GM18526 (cell line): ENCODE data around the gene ASCL5.

ENCODE experiments used
- POLR2A ChIP-seq: IDR thresholded peaks from 3 replicates; pipeline ENCODE4 v1.6.1; 2011; ENCODE audit not compliant: insufficient read length; ENCODE audit errors: extremely low read depth

ASCL5 gene

GRCh38 chr1:201156819-201157218 lies 29.8 kb upstream of the ASCL5 start:
- TF ChIP-seq POLR2A, result no peak

GRCh38 chr1:201156346-201156745 lies 29.4 kb upstream of the ASCL5 start:
- TF ChIP-seq POLR2A, result no peak

DNA sequence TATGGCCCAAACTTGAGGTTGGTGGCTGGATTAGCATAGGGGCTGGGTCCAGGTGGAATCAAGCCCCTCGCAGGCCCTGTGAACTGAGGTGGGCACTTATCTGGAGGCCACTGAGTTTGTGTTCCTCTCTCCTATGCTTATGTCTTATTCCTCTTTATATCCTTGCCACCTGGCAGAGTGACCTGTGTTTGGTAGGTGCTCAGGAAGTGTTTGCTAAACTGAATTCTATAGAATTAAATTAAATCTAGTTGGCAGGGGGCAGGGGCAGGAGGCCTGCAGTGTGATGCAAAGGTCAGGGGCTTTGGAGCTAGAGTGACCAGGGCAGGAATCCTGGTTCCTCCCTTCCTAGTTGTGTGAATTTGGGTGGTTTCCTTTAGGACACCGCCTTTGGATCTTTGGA lies 28.4 kb upstream of the ASCL5 start:
- TF ChIP-seq POLR2A, result no peak

- no peak for TF ChIP-seq POLR2A
These were observed 27.6 kb upstream of the ASCL5 start, which contains the start of gene TMEM9 for GRCh38 chr1:201154389-201155165. TSS of gene TMEM9 (minus strand) at chr1:201154474. CDS start at chr1:201153923, 551 bp downstream.

DNA sequence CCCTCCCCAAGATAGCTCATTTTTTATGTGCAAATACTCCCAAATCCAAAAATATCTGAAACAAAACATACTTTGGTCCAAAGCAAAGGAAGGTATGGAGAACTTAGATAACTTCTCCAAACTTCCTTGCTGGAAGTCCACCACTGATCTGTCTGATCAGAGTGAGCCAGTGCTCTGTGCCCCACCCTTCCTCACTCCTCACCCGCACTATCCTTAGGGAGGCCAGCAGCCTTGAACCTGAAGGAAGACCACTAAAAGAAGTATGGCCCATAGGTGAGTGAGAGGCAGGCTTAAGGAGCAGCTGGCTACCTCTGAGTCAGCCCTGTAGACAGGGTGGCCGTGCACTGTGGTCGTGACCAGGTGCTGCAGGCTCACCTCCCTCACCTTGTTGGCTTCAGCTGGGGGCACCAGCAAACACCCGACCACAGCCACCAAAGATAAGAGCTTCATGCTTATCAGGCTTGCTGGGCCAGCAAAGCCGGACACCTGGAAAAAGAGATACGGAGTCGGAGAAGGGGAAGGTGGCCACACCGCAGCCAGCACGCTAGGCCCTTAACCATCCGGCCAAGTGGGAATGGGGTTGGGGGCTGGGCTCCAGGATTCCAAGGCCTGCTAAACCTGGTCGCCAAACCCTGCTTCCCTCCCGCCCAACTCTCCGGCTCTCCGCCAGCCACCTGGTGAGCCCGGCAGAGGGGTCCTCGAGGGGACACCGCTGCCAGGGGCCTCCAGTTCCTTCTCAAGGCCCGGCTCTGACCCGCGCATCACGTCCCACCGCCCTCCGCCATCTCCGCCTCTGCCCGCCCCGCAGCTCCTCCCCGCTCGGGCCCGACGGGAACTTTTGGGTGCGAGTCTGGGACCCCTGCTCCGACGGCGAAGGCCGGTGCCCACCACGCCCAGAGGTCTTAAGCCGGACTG lies 26.7 kb upstream of the ASCL5 start:
- no peak for TF ChIP-seq POLR2A

- TF ChIP-seq POLR2A, result no peak
These were observed 22.4 kb upstream of the ASCL5 start for GRCh38 chr1:201149400-201149799.

DNA sequence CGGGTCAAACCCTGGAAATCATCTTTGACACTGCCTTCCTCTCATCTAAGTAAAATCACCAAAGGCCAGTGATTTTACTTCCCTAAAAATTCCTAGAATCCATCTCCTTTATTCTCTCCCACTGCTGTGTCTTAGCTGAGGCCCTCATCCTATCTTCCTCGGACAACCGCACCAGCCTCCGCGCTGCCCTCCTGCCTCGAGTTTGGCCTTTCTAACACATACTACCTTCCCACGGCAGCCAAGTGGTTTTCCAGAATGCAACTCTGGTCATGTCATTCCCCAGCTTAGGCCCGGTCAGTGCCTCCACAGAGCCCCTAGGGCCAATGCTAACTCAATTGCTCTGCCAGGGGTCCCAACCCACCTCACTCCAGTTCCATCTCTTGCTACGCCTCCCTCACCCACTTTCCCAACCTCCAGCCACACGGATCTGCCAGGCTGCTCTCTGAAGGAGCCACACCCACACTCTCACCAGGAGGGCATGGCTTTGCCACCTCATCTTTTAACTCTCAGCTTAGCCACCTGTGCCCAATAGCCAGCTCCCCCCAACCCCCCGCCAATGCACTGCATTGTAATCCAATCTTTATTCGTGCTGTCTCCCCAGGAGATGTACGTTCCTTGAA lies 20.5 kb upstream of the ASCL5 start:
- no peak for TF ChIP-seq POLR2A

- TF ChIP-seq POLR2A, result no peak
These were observed 19.8 kb upstream of the ASCL5 start for GRCh38 chr1:201146626-201147390.

GRCh38 chr1:201145816-201146215 lies 18.8 kb upstream of the ASCL5 start:
- TF ChIP-seq POLR2A, result no peak

- no peak for TF ChIP-seq POLR2A
These were observed 18.1 kb upstream of the ASCL5 start for GRCh38 chr1:201145132-201145531.

GRCh38 chr1:201144701-201145100 lies 17.7 kb upstream of the ASCL5 start:
- no peak for TF ChIP-seq POLR2A

DNA sequence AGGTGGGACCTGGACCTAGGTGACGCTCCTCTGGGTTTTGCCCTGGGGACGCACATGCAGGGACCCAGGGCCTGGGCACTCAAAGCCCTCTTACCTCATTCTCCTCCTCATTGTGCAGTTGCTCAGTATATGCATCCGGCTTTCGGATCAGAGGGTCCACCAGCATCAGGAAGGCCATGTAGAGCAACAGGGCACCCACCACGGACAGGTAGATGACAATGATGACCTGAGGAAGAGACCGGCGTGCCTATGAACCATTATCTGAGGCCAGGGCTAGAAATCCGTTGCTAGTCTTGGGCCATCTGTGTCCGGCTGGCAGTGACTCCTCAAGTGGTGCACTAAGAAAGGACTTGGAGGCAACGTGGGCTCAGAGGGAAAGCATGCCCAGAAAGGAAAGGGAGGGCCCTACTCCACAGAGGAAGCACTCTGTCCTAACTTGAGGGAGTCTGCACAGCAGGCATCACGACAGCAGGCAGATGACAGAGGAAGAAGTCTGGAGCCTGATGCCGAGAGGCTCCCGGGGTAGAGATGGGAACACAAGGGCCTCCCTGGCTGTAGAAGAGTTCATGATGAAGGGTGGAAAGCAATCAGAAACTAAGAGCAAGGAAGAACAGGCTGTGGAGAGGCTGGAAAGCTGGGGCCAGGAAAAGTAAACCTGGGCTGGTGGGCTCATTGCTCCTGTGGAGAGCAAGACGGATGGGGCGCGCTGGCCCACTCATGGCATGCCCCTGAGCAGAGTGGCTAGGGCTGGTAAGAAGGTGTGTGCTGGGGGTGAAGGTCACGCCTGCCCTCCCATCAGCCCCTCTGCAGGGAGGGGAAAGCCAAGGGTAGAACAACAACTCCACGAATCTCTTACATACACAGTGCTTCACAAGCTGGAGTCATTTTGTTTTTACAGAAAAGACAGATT lies 17.0 kb upstream of the ASCL5 start:
- no peak for TF ChIP-seq POLR2A

- TF ChIP-seq POLR2A, result no peak
These were observed 16.1 kb upstream of the ASCL5 start for GRCh38 chr1:201142849-201143725.
